ENCODE measurements around the gene NAP1L5.

Gene NAP1L5

GRCh38 chr4:88659055-88659889 is 38.4 kb downstream of the NAP1L5 start (continued):
- TF ChIP-seq REST (tag by site-specific recombination; IDR thresholded peaks at IDR 0.05) = no peak
- no peak for TF ChIP-seq ZNF785 (tag by site-specific recombination; IDR thresholded peaks at IDR 0.05)
- TF ChIP-seq ZNF335 (tag by site-specific recombination; conservative IDR thresholded peaks at IDR 0.05) = 0 out of 2 replicates have a peak, but pooled peaks have one; percentile 26
- peak; percentile 58 for TF ChIP-seq ZNF654 (tag by site-specific recombination; IDR thresholded peaks at IDR 0.05; ENCODE audit: low read depth)

DNA sequence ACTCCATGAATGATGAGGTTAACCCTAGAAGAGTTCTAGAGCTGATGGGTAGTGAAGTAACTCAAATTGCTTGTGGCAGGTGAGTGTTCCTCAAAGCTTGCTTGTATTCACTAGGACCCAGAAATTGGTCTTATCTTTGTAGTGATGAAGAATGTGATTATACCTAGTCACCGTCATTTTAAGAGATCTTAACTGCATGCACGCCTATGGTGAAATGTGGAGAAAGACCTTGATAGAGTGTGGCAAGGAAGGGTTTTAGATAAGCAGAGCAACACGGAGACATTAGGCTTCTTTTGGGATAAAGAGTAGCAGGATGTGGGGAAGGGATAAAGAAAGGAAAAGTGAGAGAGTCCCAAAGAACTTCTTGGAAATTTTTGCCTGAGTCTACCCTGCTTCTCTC is 42.4 kb downstream of the NAP1L5 start:
- Histone ChIP-seq H3K36me3 (ENCODE audit: control insufficient read depth in 2 of 2, insufficient read depth in 1 of 2, low read length in 2 of 2) (peaks cover 0 to 10% of the 10 kb centered on the region in 2 experiments; a peak in 1 of 3 replicates), H3K9me3 (ENCODE audit: control insufficient read depth, insufficient read depth, low read depth, low read length) (no peaks in the 10 kb centered on the region), H3K27ac (ENCODE audit: extremely low read depth, low read depth, low read length) (no peak overlapping the region), H3K4me3 (ENCODE audit: low read depth, low read length) (no peak overlapping the region), H3K4me1 (ENCODE audit: control insufficient read depth, insufficient read depth, low read length) (no peaks in the 10 kb centered on the region)
- ChIA-PET POLR2A (no interaction called here), CTCF (no interaction called here)
- TF ChIP-seq MZF1 (tag by site-specific recombination; IDR thresholded peaks at IDR 0.05; ENCODE audit: borderline replicate concordance) = no peak
- no peak for TF ChIP-seq ZNF341 (tag by site-specific recombination; IDR thresholded peaks at IDR 0.05; ENCODE audit: low read depth)
- no peak for TF ChIP-seq ZNF791 (tag by site-specific recombination; IDR thresholded peaks at IDR 0.05)
- TF ChIP-seq KLF8 (tag by site-specific recombination; IDR thresholded peaks at IDR 0.05) = no peak
- TF ChIP-seq WT1 (tag by site-specific recombination; IDR thresholded peaks at IDR 0.05) = no peak
- TF ChIP-seq ZNF639 (tag by site-specific recombination; IDR thresholded peaks at IDR 0.05) = no peak
- no peak for TF ChIP-seq ZFP3 (tag by site-specific recombination; IDR thresholded peaks at IDR 0.05; ENCODE audit: low read depth)
- TF ChIP-seq ZNF654 (tag by site-specific recombination; IDR thresholded peaks at IDR 0.05; ENCODE audit: low read depth) = no peak
- TF ChIP-seq GLIS1 (tag by site-specific recombination; IDR thresholded peaks at IDR 0.05) = no peak
- TF ChIP-seq REPIN1 (tag by site-specific recombination; IDR thresholded peaks at IDR 0.05; ENCODE audit: low read depth) = no peak
- TF ChIP-seq, protein P1, sequence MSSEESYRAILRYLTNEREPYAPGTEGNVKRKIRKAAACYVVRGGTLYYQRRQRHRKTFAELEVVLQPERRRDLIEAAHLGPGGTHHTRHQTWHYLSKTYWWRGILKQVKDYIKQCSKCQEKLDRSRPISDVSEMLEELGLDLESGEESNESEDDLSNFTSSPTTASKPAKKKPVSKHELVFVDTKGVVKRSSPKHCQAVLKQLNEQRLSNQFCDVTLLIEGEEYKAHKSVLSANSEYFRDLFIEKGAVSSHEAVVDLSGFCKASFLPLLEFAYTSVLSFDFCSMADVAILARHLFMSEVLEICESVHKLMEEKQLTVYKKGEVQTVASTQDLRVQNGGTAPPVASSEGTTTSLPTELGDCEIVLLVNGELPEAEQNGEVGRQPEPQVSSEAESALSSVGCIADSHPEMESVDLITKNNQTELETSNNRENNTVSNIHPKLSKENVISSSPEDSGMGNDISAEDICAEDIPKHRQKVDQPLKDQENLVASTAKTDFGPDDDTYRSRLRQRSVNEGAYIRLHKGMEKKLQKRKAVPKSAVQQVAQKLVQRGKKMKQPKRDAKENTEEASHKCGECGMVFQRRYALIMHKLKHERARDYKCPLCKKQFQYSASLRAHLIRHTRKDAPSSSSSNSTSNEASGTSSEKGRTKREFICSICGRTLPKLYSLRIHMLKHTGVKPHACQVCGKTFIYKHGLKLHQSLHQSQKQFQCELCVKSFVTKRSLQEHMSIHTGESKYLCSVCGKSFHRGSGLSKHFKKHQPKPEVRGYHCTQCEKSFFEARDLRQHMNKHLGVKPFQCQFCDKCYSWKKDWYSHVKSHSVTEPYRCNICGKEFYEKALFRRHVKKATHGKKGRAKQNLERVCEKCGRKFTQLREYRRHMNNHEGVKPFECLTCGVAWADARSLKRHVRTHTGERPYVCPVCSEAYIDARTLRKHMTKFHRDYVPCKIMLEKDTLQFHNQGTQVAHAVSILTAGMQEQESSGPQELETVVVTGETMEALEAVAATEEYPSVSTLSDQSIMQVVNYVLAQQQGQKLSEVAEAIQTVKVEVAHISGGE (tag by site-specific recombination; conservative IDR thresholded peaks at IDR 0.05; ENCODE audit: low read depth) = no peak
- no peak for TF ChIP-seq ZNF133 (tag by site-specific recombination; IDR thresholded peaks at IDR 0.05)
- TF ChIP-seq ZNF626 (tag by site-specific recombination; IDR thresholded peaks at IDR 0.05) = no peak
- no peak for TF ChIP-seq ZNF560 (tag by site-specific recombination; IDR thresholded peaks at IDR 0.05; ENCODE audit: borderline replicate concordance)
- no peak for TF ChIP-seq ZNF473 (tag by site-specific recombination; IDR thresholded peaks at IDR 0.05)
- TF ChIP-seq ZNF785 (tag by site-specific recombination; IDR thresholded peaks at IDR 0.05) = no peak
- no peak for TF ChIP-seq ZNF391 (tag by site-specific recombination; IDR thresholded peaks at IDR 0.05; ENCODE audit: borderline replicate concordance, low read depth)
- TF ChIP-seq ZNF837 (tag by site-specific recombination; IDR thresholded peaks at IDR 0.05) = no peak
- no peak for TF ChIP-seq ZNF239 (tag by site-specific recombination; IDR thresholded peaks at IDR 0.05)
